ENCODE data around the gene DTNB.
"Not testable (repeated sequence)": the region's sequence is repeated elsewhere in the genome, so short reads cannot be mapped to it uniquely, and the experiment has no call there.

DTNB gene

GRCh38 chr2:25566094-25566493 is 107.3 kb downstream of the DTNB start:
- H3K4me3 ChIP-seq, result no peak overlapping the region
- TF ChIP-seq FOXP2 (optimal IDR thresholded peaks at IDR 0.05; ENCODE audit: control extremely low read depth, extremely low read length, insufficient read depth) (no peak), POLR2AphosphoS5 (IDR thresholded peaks at IDR 0.05; ENCODE audit: borderline replicate concordance, low read depth, low read length) (no peak), EZH2 (IDR thresholded peaks at IDR 0.05) (no peak)
- no peak overlapping the region for H3K27ac ChIP-seq
- H3K9ac ChIP-seq (ENCODE audit: insufficient read length), result no peak overlapping the region
- no peaks in the 10 kb centered on the region for H3K9me3 ChIP-seq (ENCODE audit: low read depth, low read length)
- DNase-seq (ENCODE audit: low read depth, low spot score), result no peak
- H3K36me3 ChIP-seq (ENCODE audit: insufficient read depth, low read length), result no peaks in the 10 kb centered on the region

GRCh38 chr2:25561136-25561850 is 112.1 kb downstream of the DTNB start:
- H3K9me3 ChIP-seq (ENCODE audit: low read depth, low read length), result no peaks in the 10 kb centered on the region
- no peak overlapping the region for H3K4me3 ChIP-seq
- no peak overlapping the region for H3K27ac ChIP-seq
- DNase-seq (ENCODE audit: low read depth, low spot score), result no peak
- no peak for TF ChIP-seq EZH2 (IDR thresholded peaks at IDR 0.05)
- TF ChIP-seq FOXP2 (optimal IDR thresholded peaks at IDR 0.05; ENCODE audit: control extremely low read depth, extremely low read length, insufficient read depth), result no peak
- no peaks in the 10 kb centered on the region for H3K36me3 ChIP-seq (ENCODE audit: insufficient read depth, low read length)
- no peak overlapping the region for H3K9ac ChIP-seq (ENCODE audit: insufficient read length)

GRCh38 chr2:25559148-25559547 is 114.2 kb downstream of the DTNB start:
- H3K4me3 ChIP-seq, result no peak overlapping the region
- no peak overlapping the region for H3K9ac ChIP-seq (ENCODE audit: insufficient read length)
- DNase-seq (ENCODE audit: low read depth, low spot score), result no peak
- no peaks in the 10 kb centered on the region for H3K36me3 ChIP-seq (ENCODE audit: insufficient read depth, low read length)
- H3K9me3 ChIP-seq (ENCODE audit: low read depth, low read length), result no peaks in the 10 kb centered on the region
- H3K27ac ChIP-seq, result no peak overlapping the region
- TF ChIP-seq EZH2 (IDR thresholded peaks at IDR 0.05) (no peak), POLR2AphosphoS5 (IDR thresholded peaks at IDR 0.05; ENCODE audit: borderline replicate concordance, low read depth, low read length) (no peak), FOXP2 (optimal IDR thresholded peaks at IDR 0.05; ENCODE audit: control extremely low read depth, extremely low read length, insufficient read depth) (no peak)

GRCh38 chr2:25558262-25558661 is 115.1 kb downstream of the DTNB start:
- Histone ChIP-seq H3K9ac (ENCODE audit: insufficient read length) (no peak overlapping the region), H3K4me3 (no peak overlapping the region), H3K9me3 (ENCODE audit: low read depth, low read length) (no peaks in the 10 kb centered on the region), H3K36me3 (ENCODE audit: insufficient read depth, low read length) (no peaks in the 10 kb centered on the region), H3K27ac (no peak overlapping the region)
- no peak; the same call in 1 of the 2 replicates for TF ChIP-seq POLR2AphosphoS5 (IDR thresholded peaks at IDR 0.05; ENCODE audit: borderline replicate concordance, low read depth, low read length)
- no peak for TF ChIP-seq EZH2 (IDR thresholded peaks at IDR 0.05)
- no peak for TF ChIP-seq FOXP2 (optimal IDR thresholded peaks at IDR 0.05; ENCODE audit: control extremely low read depth, extremely low read length, insufficient read depth)
- DNase-seq (ENCODE audit: low read depth, low spot score), result no peak

- DNase-seq (ENCODE audit: low read depth, low spot score), result no peak
- no peaks in the 10 kb centered on the region for H3K9me3 ChIP-seq (ENCODE audit: low read depth, low read length)
These were observed 116.0 kb downstream of the DTNB start for GRCh38 chr2:25557179-25558036.

GRCh38 chr2:25552318-25552717 is 121.1 kb downstream of the DTNB start:
- H3K9ac ChIP-seq (ENCODE audit: insufficient read length), result no peak overlapping the region
- TF ChIP-seq EZH2 (IDR thresholded peaks at IDR 0.05), result no peak
- TF ChIP-seq FOXP2 (optimal IDR thresholded peaks at IDR 0.05; ENCODE audit: control extremely low read depth, extremely low read length, insufficient read depth), result no peak
- no peak for TF ChIP-seq POLR2AphosphoS5 (IDR thresholded peaks at IDR 0.05; ENCODE audit: borderline replicate concordance, low read depth, low read length)
- DNase-seq (ENCODE audit: low read depth, low spot score), result no peak
- no peak overlapping the region for H3K27ac ChIP-seq
- no peak overlapping the region for H3K4me3 ChIP-seq
- H3K36me3 ChIP-seq (ENCODE audit: insufficient read depth, low read length), result no peaks in the 10 kb centered on the region
- H3K9me3 ChIP-seq (ENCODE audit: low read depth, low read length), result no peaks in the 10 kb centered on the region

More at GRCh38 chr2:25557179-25558036, 116.0 kb downstream of the DTNB start:
- H3K4me3 ChIP-seq, result no peak overlapping the region
- no peak overlapping the region for H3K27ac ChIP-seq
- TF ChIP-seq POLR2AphosphoS5 (IDR thresholded peaks at IDR 0.05; ENCODE audit: borderline replicate concordance, low read depth, low read length) (no peak), FOXP2 (optimal IDR thresholded peaks at IDR 0.05; ENCODE audit: control extremely low read depth, extremely low read length, insufficient read depth) (no peak), EZH2 (IDR thresholded peaks at IDR 0.05) (no peak)
- H3K9ac ChIP-seq (ENCODE audit: insufficient read length), result no peak overlapping the region
- no peaks in the 10 kb centered on the region for H3K36me3 ChIP-seq (ENCODE audit: insufficient read depth, low read length)

- no peak overlapping the region for H3K27ac ChIP-seq
- TF ChIP-seq FOXP2 (optimal IDR thresholded peaks at IDR 0.05; ENCODE audit: control extremely low read depth, extremely low read length, insufficient read depth) (no peak), POLR2AphosphoS5 (IDR thresholded peaks at IDR 0.05; ENCODE audit: borderline replicate concordance, low read depth, low read length) (no peak), EZH2 (IDR thresholded peaks at IDR 0.05) (no peak)
- no peak overlapping the region for H3K9ac ChIP-seq (ENCODE audit: insufficient read length)
- H3K36me3 ChIP-seq (ENCODE audit: insufficient read depth, low read length), result no peaks in the 10 kb centered on the region
- no peaks in the 10 kb centered on the region for H3K9me3 ChIP-seq (ENCODE audit: low read depth, low read length)
- DNase-seq (ENCODE audit: low read depth, low spot score), result no peak
- H3K4me3 ChIP-seq, result no peak overlapping the region
These were observed 122.1 kb downstream of the DTNB start for GRCh38 chr2:25551316-25551715.

GRCh38 chr2:25549571-25549970 is 123.8 kb downstream of the DTNB start:
- DNase-seq (ENCODE audit: low read depth, low spot score); H3K9ac ChIP-seq (ENCODE audit: insufficient read length); H3K4me3 ChIP-seq; H3K9me3 ChIP-seq (ENCODE audit: low read depth, low read length); H3K36me3 ChIP-seq (ENCODE audit: insufficient read depth, low read length); H3K27ac ChIP-seq: not testable (repeated sequence)
